OCI-LY3 (cell line): Measurements from ENCODE around the gene CAMK1D.

Source experiments
- EZH2phosphoT487 ChIP-seq: fragments of 200-600 bp; shearing (Covaris generic); IDR thresholded peaks from 2 replicates; pipeline ENCODE4 v1.6.1; 2018; ENCODE audit warnings: antibody characterized with exemption, mixed run types, low read depth
- TF ChIP-seq, protein P1 (sequence below): fragments of 200-600, 300-600 bp; sonication (generic); IDR thresholded peaks from 2 replicates; pipeline ENCODE4 v1.5.1; 2014; ENCODE audit warnings: antibody characterized with exemption, low read length, low read depth

DNA sequence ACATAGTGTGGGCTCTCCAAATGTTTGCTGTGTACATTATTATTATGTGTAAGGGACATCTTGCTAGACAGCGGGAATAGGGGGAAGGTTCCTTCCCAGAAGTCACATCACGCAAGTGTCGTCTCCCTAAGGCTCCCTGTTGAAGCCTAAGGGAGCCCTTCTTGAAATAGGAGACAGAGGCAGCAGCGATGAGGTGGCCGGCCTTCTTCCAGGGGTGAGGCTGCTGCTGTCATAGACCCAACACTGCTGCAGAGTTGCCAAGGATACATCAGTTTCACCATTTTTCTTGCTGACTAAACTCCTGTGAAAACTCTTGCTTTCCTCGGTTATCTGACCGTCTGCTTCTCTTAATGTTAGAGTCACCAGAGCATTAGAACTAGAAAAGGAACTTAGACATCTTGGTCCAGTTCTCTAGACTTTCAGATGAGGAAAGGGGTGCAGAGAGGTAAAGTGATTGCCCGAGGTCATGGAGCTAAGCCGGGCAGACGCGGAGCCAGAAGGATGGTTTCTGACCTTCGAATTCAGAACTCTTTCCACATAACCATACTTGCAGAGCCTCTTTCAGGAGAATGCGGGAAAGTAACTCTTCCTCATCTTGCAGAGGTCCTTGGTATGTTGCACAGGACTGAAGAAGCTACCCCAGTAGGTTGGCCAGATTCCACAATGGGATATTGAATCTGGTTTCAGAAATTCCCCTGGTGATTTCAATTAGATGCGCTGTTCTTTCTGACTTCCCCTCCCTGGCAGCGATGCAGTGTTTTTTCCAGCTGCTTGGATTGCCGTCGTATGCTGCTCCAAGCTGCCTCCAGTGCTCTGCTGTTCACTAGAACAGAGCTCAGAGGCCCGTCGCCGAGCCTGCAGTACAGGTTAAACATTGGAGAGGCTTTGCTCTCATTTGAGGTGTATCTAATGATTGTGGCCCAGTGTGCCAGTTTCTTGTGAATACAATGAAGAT lies 217.1 kb downstream of the CAMK1D start:
- TF ChIP-seq, protein P1, sequence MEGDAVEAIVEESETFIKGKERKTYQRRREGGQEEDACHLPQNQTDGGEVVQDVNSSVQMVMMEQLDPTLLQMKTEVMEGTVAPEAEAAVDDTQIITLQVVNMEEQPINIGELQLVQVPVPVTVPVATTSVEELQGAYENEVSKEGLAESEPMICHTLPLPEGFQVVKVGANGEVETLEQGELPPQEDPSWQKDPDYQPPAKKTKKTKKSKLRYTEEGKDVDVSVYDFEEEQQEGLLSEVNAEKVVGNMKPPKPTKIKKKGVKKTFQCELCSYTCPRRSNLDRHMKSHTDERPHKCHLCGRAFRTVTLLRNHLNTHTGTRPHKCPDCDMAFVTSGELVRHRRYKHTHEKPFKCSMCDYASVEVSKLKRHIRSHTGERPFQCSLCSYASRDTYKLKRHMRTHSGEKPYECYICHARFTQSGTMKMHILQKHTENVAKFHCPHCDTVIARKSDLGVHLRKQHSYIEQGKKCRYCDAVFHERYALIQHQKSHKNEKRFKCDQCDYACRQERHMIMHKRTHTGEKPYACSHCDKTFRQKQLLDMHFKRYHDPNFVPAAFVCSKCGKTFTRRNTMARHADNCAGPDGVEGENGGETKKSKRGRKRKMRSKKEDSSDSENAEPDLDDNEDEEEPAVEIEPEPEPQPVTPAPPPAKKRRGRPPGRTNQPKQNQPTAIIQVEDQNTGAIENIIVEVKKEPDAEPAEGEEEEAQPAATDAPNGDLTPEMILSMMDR, result no peak
- no peak for TF ChIP-seq EZH2phosphoT487
